GM12878 (cell line): ENCODE results near the gene CCDC82. TPM values are rescaled to one million over a fixed set of nuclear protein-coding genes. Genes with fewer than 3 reads are reported as not detected.

Source experiments
- ATAC-seq: fragments of 200-7000 bp; cut with Tn5 transposase; 3 replicates; pipeline ENCODE4 v1.9.1; 2020; ENCODE audit warnings: mild to moderate bottlenecking, moderate library complexity
- BruUV-seq: library from RNA; stranded (reverse); fragments of 400-500 nt; replicated peaks from 2 replicates; lab custom pipeline; 2021; lab: Mats Ljungman, UMichigan
- CTCF ChIA-PET: fragments of 300-600 bp; sonication (Branson Sonifier 250); formaldehyde crosslinking; extraction: SDS; loops from one replicate; lab custom pipeline; 2021; ENCODE audit warnings: inconsistent platforms; lab: Yijun Ruan, JAX
- POLR2A ChIA-PET: fragments of 350-600 bp; formaldehyde crosslinking; extraction: SDS; loops from one replicate; lab custom pipeline; 2021; ENCODE audit warnings: inconsistent platforms; lab: Charles Lee
- RAD21 ChIA-PET: fragments of 300-600 bp; sonication (Branson Sonifier 250); formaldehyde crosslinking; loops from one replicate; lab custom pipeline; 2023; ENCODE audit warnings: antibody characterized with exemption; ENCODE audit not compliant: unreplicated experiment; lab: Charles Lee
- SMC1A ChIA-PET: fragments of 300-600 bp; sonication (Branson Sonifier 250); formaldehyde crosslinking; loops from one replicate; lab custom pipeline; 2023; ENCODE audit not compliant: unreplicated experiment, uncharacterized antibody; lab: Charles Lee
- DNase-seq: peaks from one replicate; pipeline ENCODE4 v3.0.0-alpha.2; 2011; ENCODE audit warnings: low read depth, low spot score
- FAIRE-seq: peaks from 3 replicates; lab custom pipeline; 2011; peaks lifted over from hg19 to GRCh38; lab: Jason Lieb, UNC
- H2AFZ ChIP-seq: 2 replicates; pipeline ENCODE4 v1.6.0; 2011; ENCODE audit warnings: low read depth, low read length, control low read depth; ENCODE audit not compliant: control insufficient read depth
- H3K27ac ChIP-seq: 2 replicates; pipeline ENCODE4 v1.5.1; 2011; ENCODE audit warnings: control low read depth; ENCODE audit not compliant: control insufficient read depth, insufficient read depth
- H3K27me3 ChIP-seq, 2 experiments: replicated peaks in 1 of 2; 2 replicates each; pipeline versions ENCODE4 v1.6.0 to v1.6.1; 2011; ENCODE audit warnings: low read length in 1 of 2; ENCODE audit not compliant: control insufficient read depth in 2 of 2, insufficient read depth in 2 of 2
- H3K36me3 ChIP-seq, 2 experiments: 2 replicates each; pipeline ENCODE4 v1.5.1; 2011; ENCODE audit warnings: low read length in 1 of 2; ENCODE audit not compliant: control insufficient read depth in 2 of 2, insufficient read depth in 2 of 2
- H3K4me1 ChIP-seq: 2 replicates; pipeline ENCODE4 v1.6.1; 2011; ENCODE audit warnings: mild to moderate bottlenecking, low read length, moderate library complexity, mixed read lengths; ENCODE audit not compliant: control insufficient read depth, insufficient read depth
- H3K4me2 ChIP-seq: 2 replicates; pipeline ENCODE4 v1.6.0; 2011; ENCODE audit warnings: control low read depth; ENCODE audit not compliant: control insufficient read depth, insufficient read depth
- H3K4me3 ChIP-seq: fragments of 200-600 bp; sonication (generic); 2 replicates; pipeline ENCODE4 v1.5.1; 2016
- H3K79me2 ChIP-seq: 2 replicates; pipeline ENCODE4 v1.6.0; 2011; ENCODE audit warnings: low read length; ENCODE audit not compliant: control insufficient read depth, insufficient read depth
- H3K9ac ChIP-seq: 2 replicates; pipeline ENCODE4 v1.8.0; 2011; ENCODE audit warnings: low read length, control low read depth, mixed read lengths; ENCODE audit not compliant: control insufficient read depth, insufficient read depth
- H3K9me3 ChIP-seq: replicated peaks from 3 replicates; pipeline ENCODE4 v1.5.1; 2011; ENCODE audit warnings: mild to moderate bottlenecking, low read length; ENCODE audit not compliant: control insufficient read depth, insufficient read depth
- H4K20me1 ChIP-seq: 2 replicates; pipeline ENCODE4 v1.6.0; 2011; ENCODE audit not compliant: control insufficient read depth, insufficient read depth
- DPF2 ChIP-seq: fragments of 450-650 bp; IDR thresholded peaks from 2 replicates; pipeline ENCODE4 v1.6.1; 2017; ENCODE audit warnings: mild to moderate bottlenecking
- HCFC1 ChIP-seq: fragments of 150-350 bp; IDR thresholded peaks from 2 replicates; pipeline ENCODE4 v1.6.1; 2014; ENCODE audit warnings: low read length
- IRF4 ChIP-seq: IDR thresholded peaks from 2 replicates; pipeline ENCODE4 v1.6.1; 2011; ENCODE audit warnings: low read depth, low read length
- PAX8 ChIP-seq: fragments of 450-650 bp; IDR thresholded peaks from 2 replicates; pipeline ENCODE4 v1.6.1; 2017; ENCODE audit warnings: mild to moderate bottlenecking, moderate library complexity
- RB1 ChIP-seq: fragments of 450-650 bp; formaldehyde crosslinking; IDR thresholded peaks from 2 replicates; pipeline ENCODE4 v1.6.1; 2017; ENCODE audit warnings: mild to moderate bottlenecking, borderline replicate concordance
- SPI1 ChIP-seq: IDR thresholded peaks from 2 replicates; pipeline ENCODE4 v1.6.1; 2011; ENCODE audit warnings: low read depth, mild to moderate bottlenecking, low read length, moderate library complexity, borderline replicate concordance; ENCODE audit not compliant: insufficient read depth
- SUZ12 ChIP-seq: fragments of 200-600 bp; sonication (generic); IDR thresholded peaks from one replicate; pipeline ENCODE4 v1.6.1; 2018; ENCODE audit warnings: antibody characterized with exemption, mild to moderate bottlenecking; ENCODE audit not compliant: unreplicated experiment
- TARDBP ChIP-seq: IDR thresholded peaks from 2 replicates; pipeline ENCODE4 v1.6.1; 2016; ENCODE audit warnings: borderline replicate concordance
- ZNF207 ChIP-seq: fragments of 450-650 bp; IDR thresholded peaks from 2 replicates; pipeline ENCODE4 v1.6.1; 2014; ENCODE audit warnings: antibody characterized with exemption, mild to moderate bottlenecking, borderline replicate concordance
- WGBS: methylation state at CpG from one replicate; pipeline ENCODE4 v1.1.6; 2016; ENCODE audit warnings: low lambda C conversion rate; ENCODE audit not compliant: insufficient replicate concordance, insufficient coverage; ENCODE audit errors: missing lambda C conversion rate; 5-methylcytosine and 5-hydroxymethylcytosine counted together
- in situ Hi-C: fragments of 300-500 bp; cut with MboI; formaldehyde crosslinking; loops from 9 replicates; pipeline ENCODE4 v1.14.3; 2018; ENCODE audit warnings: mixed read lengths
- intact Hi-C: fragments of 100-400 bp; cut with micrococcal nuclease; formaldehyde crosslinking; loops from one replicate; pipeline ENCODE4 v1.14.2; 2022; ENCODE audit not compliant: unreplicated experiment
- polyA plus RNA-seq, 11 experiments: library from polyadenylated mRNA; depleted of rRNA in 4 of 11; unstranded in 6 of 11; stranded (reverse) in 5 of 11; fragments of >200 nt; fragmentation: Nextera tagmentation in 4 of 11; fragmentation: Illumina TruSeq in 1 of 11; extraction: Ambion mirVana in 4 of 11; extraction: Trizol in 1 of 11; gene quantifications; 1 replicate in 1 of 11; 2 replicates in 10 of 11; pipeline versions ENCODE4 v1.2.1 to v1.2.3, GENCODE V29; 2011 to 2016; ENCODE audit warnings: inconsistent platforms in 2 of 11, missing spikeins in 2 of 11, low read depth in 1 of 11
- total RNA-seq, 4 experiments: library from RNA; depleted of rRNA in 3 of 4; stranded (reverse); fragments of >200 nt in 3 of 4; fragmentation: Illumina TruSeq in 1 of 4; extraction: Trizol in 1 of 4; gene quantifications; 2 replicates each; pipeline versions ENCODE4 v1.2.1 to v1.2.3, GENCODE V29; 2013 to 2021

CCDC82 gene
- total and polyA plus RNA-seq, 10 of the 15 experiments (the other 5 are each of a cell fraction or from before 2014, with no cell fraction given) = 15.2 to 62.4 (median 28.8) TPM

DNA sequence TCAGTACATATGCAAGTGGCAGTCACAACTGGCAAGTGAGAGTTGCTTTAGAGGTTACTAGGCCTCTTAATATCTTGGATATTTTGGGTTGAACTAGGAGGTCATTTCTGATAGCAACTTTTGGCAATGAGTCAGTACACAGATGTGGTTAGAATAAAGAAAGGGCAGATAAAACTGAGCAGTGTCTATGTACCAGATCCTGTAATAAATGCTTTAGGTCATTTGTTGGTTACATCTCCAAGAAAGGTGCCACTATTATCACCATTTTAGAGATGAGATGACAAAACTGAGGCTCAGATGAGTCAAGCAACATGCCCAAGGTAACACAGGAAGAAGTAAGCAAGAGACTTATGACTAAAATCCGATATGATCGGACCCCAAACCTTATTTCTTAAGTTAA is 71.7 kb downstream of the CCDC82 start:
- peak; percentile 78 for ATAC-seq
- DNase-seq = no peak
- intact Hi-C loops (no loop called here), in situ Hi-C loops (no loop called here)
- H2AFZ ChIP-seq = no peak overlapping the region
- ChIA-PET SMC1A (interaction anchor here (0.7 to 3.1 kb wide), 7 partner anchors 10 to 69 kb away, joined by 3 to 15 read pairs (median 3); no protein-coding TSS in a partner anchor), CTCF (interaction anchor here (1.9 kb wide), 1 partner anchor 10 kb away, joined by 5 read pairs; no protein-coding TSS in a partner anchor), RAD21 (interaction anchor here (1.4 kb wide), 1 partner anchor 9 kb away, joined by 4 read pairs; no protein-coding TSS in a partner anchor), POLR2A (no interaction called here)
- TF ChIP-seq SUZ12 = no peak
- TF ChIP-seq HCFC1 = no peak
- TF ChIP-seq ZNF207 = no peak
- no peak for TF ChIP-seq IRF4
- TF ChIP-seq DPF2 = no peak
- H3K79me2 ChIP-seq = peaks cover 75% of the 10 kb centered on the region
- H3K9me3 ChIP-seq = no peaks in the 10 kb centered on the region
- WGBS = 42% methylated on average over 2 of the region's 2 CpGs
- H3K4me2 ChIP-seq = no peak overlapping the region
- FAIRE-seq = no peak
- H3K9ac ChIP-seq = no peak overlapping the region
- no TSS peak for BruUV-seq
- H3K27ac ChIP-seq = no peak overlapping the region
- H3K4me3 ChIP-seq = no peak overlapping the region
- H3K4me1 ChIP-seq = peaks cover 20% of the 10 kb centered on the region
- H4K20me1 ChIP-seq = no peaks in the 10 kb centered on the region
- H3K27me3 ChIP-seq = no peaks in the 10 kb centered on the region
- H3K36me3 ChIP-seq = peaks cover 0 to 3% of the 10 kb centered on the region in 2 experiments; a peak in 2 of 4 replicates

DNA sequence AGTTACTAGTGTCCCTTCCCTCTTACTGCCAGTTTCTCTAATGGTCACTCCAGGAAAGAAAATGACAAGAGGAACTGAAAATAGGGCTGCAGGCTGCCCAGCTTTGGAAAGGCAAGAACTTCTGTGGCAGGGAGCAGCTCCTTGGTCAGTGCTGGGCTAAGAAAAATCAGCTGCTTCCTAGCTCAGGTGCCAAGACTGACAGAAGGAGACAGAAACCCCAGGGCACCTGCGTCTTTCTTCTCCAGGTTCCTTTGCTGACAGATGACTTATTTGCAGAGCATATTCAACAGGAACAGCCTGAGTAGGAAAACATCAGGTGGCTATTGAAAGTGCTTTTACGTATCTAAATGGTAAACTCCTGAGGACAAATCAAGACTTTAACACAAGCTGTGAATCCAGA is 72.1 kb downstream of the CCDC82 start:
- H3K27me3 ChIP-seq = no peaks in the 10 kb centered on the region
- no peak overlapping the region for H3K4me3 ChIP-seq
- ChIA-PET SMC1A (interaction anchor here (0.7 to 3.1 kb wide), 6 partner anchors 9 to 39 kb away, joined by 3 to 15 read pairs (median 5); no protein-coding TSS in a partner anchor), RAD21 (interaction anchor here (1.4 kb wide), 1 partner anchor 9 kb away, joined by 4 read pairs; no protein-coding TSS in a partner anchor), POLR2A (no interaction called here), CTCF (no interaction called here)
- peaks cover 0 to 3% of the 10 kb centered on the region in 2 experiments; a peak in 2 of 4 replicates for H3K36me3 ChIP-seq
- BruUV-seq = no TSS peak
- no peaks in the 10 kb centered on the region for H3K9me3 ChIP-seq
- H4K20me1 ChIP-seq = no peaks in the 10 kb centered on the region
- H3K4me2 ChIP-seq = no peak overlapping the region
- 43% methylated on average over 2 of the region's 2 CpGs for WGBS
- ATAC-seq (no peak), DNase-seq (no peak), FAIRE-seq (no peak)
- intact Hi-C loops = no loop called here
- in situ Hi-C loops = no loop called here
- H3K4me1 ChIP-seq = peaks cover 20% of the 10 kb centered on the region
- H3K9ac ChIP-seq = no peak overlapping the region
- H2AFZ ChIP-seq = no peak overlapping the region
- TF ChIP-seq SPI1 (0 out of 2 replicates have a peak, but pooled peaks have one; percentile 28), PAX8 (no peak), RB1 (no peak), TARDBP (no peak)
- peaks cover 73% of the 10 kb centered on the region for H3K79me2 ChIP-seq
- H3K27ac ChIP-seq = no peak overlapping the region
